Esophagus muscularis mucosa (tissue), 4 donors: ENCODE measurements around the gene LCN2. TPM values are rescaled to one million over a fixed set of nuclear protein-coding genes. Genes with fewer than 3 reads are reported as not detected.

Experiments used
- DNase-seq: peaks from one replicate; pipeline ENCODE4 v3.0.0-alpha.2; 2017; ENCODE audit errors: extremely low spot score
- H3K27ac ChIP-seq, 4 donors: fragments of 200-600 bp; sonication (generic); replicated peaks in 1 of 4; 1 replicate in 3 of 4; 2 replicates in 1 of 4; pipeline ENCODE4 v1.5.1; 2016 to 2019; ENCODE audit warnings: mild to moderate bottlenecking in 1 of 4
- H3K27me3 ChIP-seq, 4 donors: fragments of 200-600 bp; sonication (generic); one replicate each; pipeline versions ENCODE4 v1.5.1 to v1.6.0; 2016 to 2019
- H3K36me3 ChIP-seq, 4 donors: fragments of 200-600 bp; sonication (generic); one replicate each; pipeline ENCODE4 v1.5.1; 2016 to 2019
- H3K4me1 ChIP-seq, 4 donors: fragments of 200-600 bp; sonication (generic); one replicate each; pipeline ENCODE4 v1.5.1; 2016 to 2019
- H3K4me3 ChIP-seq, 4 donors: fragments of 200-600 bp; sonication (generic); 1 replicate in 2 of 4; 2 replicates in 2 of 4; pipeline ENCODE4 v1.5.1; 2016 to 2019; ENCODE audit warnings: mild to moderate bottlenecking in 4 of 4, moderate library complexity in 1 of 4
- H3K9me3 ChIP-seq, 4 donors: fragments of 200-600 bp; sonication (generic); 1 replicate in 3 of 4; 2 replicates in 1 of 4; pipeline ENCODE4 v1.5.1; 2016 to 2019
- CTCF ChIP-seq, 3 experiments: fragments of 200-600 bp in 2 of 3; fragments of 450-650 bp in 1 of 3; sonication (generic) in 2 of 3; IDR thresholded peaks; one replicate each; pipeline ENCODE4 v1.5.1; 2017 to 2019; ENCODE audit warnings: antibody characterized with exemption in 3 of 3, mild to moderate bottlenecking in 2 of 3, moderate library complexity in 1 of 3
- EP300 ChIP-seq: sonication (generic); formaldehyde crosslinking; IDR thresholded peaks from one replicate; pipeline ENCODE4 v1.6.1; 2017; ENCODE audit warnings: antibody characterized with exemption
- POLR2A ChIP-seq: fragments of 450-650 bp; IDR thresholded peaks from one replicate; pipeline ENCODE4 v1.6.1; 2017; ENCODE audit warnings: antibody characterized with exemption, moderate library complexity, mild to moderate bottlenecking, low read depth
- POLR2AphosphoS5 ChIP-seq, 2 donors: sonication (generic); formaldehyde crosslinking; IDR thresholded peaks; one replicate each; pipeline ENCODE4 v1.6.1; 2017; ENCODE audit warnings: antibody characterized with exemption in 2 of 2
- WGBS: methylation state at CpG from one replicate; pipeline ENCODE4 v1.1.5; 2018; 5-methylcytosine and 5-hydroxymethylcytosine counted together
- intact Hi-C: fragments of 100-400 bp; cut with DNase I; formaldehyde crosslinking; loops from one replicate; pipeline ENCODE4 v1.15.1; 2023
- total RNA-seq, 4 donors: library from RNA; depleted of rRNA; stranded (reverse); fragments of >200 nt; gene quantifications; one replicate each; pipeline versions ENCODE4 v1.1.0 to v1.2.1, GENCODE V29; 2016

Gene LCN2
- total RNA-seq, 4 donors from 2014 or later: 0.83 to 6.2 TPM; not detected in 2

DNA sequence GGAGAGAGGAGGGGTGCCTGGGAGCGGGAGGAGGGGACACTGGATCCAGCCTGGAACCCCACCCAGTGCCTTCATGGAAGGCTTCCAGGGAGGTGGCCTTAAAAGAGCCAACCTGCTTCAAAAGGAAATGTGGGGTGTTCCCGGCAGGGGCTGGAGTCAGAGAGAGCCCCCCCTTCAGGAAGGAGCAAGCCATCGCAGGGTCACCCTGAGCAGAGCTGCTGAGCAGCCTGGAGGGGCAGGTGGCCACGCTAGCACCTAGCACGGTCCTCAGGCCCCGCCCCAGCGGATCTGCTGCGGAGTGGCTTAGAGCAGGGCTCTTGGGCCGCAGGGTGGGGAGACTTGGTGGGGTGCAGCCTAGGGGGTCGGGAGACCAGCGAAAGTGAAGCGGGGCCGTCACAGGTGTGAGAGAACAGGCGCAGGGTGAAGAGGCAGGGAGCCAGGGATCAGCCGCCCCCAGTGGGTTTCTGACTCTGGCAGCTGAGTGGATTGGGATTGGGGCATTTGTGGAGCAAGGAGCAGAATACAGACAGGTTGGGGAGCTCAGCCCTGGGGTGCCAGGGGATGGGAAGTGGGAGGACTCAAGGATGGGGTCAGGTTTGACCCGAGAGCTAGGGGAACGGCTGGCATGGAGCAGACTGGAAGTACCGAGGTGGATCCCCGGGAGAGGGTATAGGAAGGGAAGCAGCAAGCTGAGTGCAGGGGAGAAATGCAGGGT, 1.5 kb downstream of the LCN2 start:
- TF ChIP-seq POLR2AphosphoS5 (IDR thresholded peaks at IDR 0.05): no peak
- no peak for TF ChIP-seq EP300
- no peaks in the 10 kb centered on the region for H3K9me3 ChIP-seq
- DNase-seq: no peak
- intact Hi-C loops: no loop called here
- 72% methylated on average over 17 of the region's 19 CpGs for WGBS
- H3K27me3 ChIP-seq: no peaks in the 10 kb centered on the region
- no peak overlapping the region for H3K27ac ChIP-seq
- H3K4me3 ChIP-seq: no peak overlapping the region
- H3K4me1 ChIP-seq: peaks cover 7 to 15% (median 9%) of the 10 kb centered on the region in 4 donors
- H3K36me3 ChIP-seq: no peaks in the 10 kb centered on the region

DNA sequence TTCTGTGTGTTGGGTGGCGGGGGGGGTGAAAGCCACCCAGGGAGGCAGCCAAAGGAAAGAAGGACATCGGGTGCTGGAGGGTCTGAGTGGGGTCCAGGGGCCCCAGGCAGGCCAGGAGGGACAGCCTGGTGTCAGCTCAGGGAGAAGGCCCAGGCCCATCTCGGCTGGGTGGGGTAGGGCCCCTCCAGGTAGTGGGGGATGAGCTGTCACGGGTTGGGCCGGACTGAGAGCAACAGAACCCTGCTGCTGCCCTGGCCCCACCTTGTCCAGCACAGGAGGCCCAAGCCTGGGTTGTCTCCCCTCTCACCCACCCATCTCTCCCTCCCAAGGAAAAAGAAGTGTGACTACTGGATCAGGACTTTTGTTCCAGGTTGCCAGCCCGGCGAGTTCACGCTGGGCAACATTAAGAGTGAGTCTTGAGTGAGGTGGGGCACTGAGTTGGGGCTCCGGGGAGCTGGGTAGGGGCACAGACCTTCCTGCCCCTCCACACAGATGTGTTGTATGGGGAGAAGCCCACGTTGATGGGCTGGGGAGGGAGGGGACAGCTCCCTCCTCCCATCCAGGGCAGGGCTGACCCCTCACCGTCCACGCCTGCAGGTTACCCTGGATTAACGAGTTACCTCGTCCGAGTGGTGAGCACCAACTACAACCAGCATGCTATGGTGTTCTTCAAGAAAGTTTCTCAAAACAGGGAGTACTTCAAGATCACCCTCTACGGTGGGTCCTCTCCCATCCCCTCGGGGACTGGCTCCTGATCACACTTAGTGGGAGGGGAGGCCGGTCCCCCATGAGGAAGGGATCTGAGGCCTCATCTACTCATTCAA, 2.3 kb downstream of the LCN2 start:
- no peak for DNase-seq
- intact Hi-C loops: no loop called here
- WGBS: 87% methylated on average over 11 of the region's 18 CpGs
- Histone ChIP-seq H3K4me3 (no peak overlapping the region), H3K27me3 (no peaks in the 10 kb centered on the region), H3K36me3 (no peaks in the 10 kb centered on the region), H3K4me1 (peaks cover 7 to 15% (median 9%) of the 10 kb centered on the region in 4 donors), H3K9me3 (no peaks in the 10 kb centered on the region), H3K27ac (no peak overlapping the region)
- TF ChIP-seq POLR2A: no peak
- no peak for TF ChIP-seq EP300
- no peak for TF ChIP-seq CTCF (IDR thresholded peaks at IDR 0.05)
- TF ChIP-seq POLR2AphosphoS5 (IDR thresholded peaks at IDR 0.05): no peak

- no peaks in the 10 kb centered on the region for H3K36me3 ChIP-seq
- no peaks in the 10 kb centered on the region for H3K27me3 ChIP-seq
- no peak for TF ChIP-seq POLR2A
- H3K4me3 ChIP-seq: no peak overlapping the region
- intact Hi-C loops: no loop called here
- WGBS: 83% methylated on average over 10 of the region's 13 CpGs
- H3K9me3 ChIP-seq: no peaks in the 10 kb centered on the region
- H3K27ac ChIP-seq: no peak overlapping the region
- H3K4me1 ChIP-seq: peaks cover 7 to 15% (median 9%) of the 10 kb centered on the region in 4 donors
- no peak for DNase-seq
These were observed 3.1 kb downstream of the LCN2 start for GRCh38 chr9:128152133-128153059.

DNA sequence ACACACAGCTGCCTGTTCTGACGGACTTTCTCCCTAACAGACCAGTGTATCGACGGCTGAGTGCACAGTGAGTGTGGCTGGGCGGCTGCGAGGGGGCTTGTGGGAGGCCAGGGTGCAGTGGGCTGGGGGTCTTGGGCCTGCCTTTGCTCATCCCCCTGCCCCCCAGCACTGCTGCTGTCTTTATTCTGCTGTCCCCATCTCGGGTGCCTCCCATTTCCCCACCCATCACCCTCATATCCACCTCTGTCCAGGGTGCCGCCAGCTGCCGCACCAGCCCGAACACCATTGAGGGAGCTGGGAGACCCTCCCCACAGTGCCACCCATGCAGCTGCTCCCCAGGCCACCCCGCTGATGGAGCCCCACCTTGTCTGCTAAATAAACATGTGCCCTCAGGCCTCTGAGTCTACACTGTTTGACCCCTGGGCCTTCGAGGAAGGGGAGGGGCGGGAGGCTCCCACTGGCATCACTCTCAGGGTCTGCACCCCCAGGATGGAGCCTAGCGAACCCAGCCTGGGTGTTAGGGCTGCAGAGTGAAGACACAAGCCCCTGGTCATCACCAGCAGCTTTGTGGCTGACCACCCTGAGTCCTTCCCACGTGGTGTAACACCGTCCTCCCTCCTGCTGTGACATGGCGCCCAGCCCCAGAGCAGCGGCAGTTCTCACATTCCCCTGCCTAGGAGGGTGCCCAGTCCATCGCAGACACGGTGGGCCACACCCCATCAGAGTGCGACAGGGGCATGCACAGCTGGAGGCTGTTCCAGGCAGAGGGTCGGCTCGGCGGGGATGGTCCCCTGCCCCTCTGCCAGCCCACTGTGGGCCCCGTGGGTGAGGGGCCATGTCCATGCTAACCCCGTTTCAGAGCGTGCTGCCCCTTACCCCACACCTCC, 4.0 kb downstream of the LCN2 start:
- Histone ChIP-seq H3K9me3 (no peaks in the 10 kb centered on the region), H3K4me1 (peaks cover 7 to 15% (median 9%) of the 10 kb centered on the region in 4 donors), H3K27me3 (no peaks in the 10 kb centered on the region), H3K36me3 (no peaks in the 10 kb centered on the region), H3K4me3 (no peak overlapping the region), H3K27ac (no peak overlapping the region)
- intact Hi-C loops: no loop called here
- DNase-seq: no peak
- TF ChIP-seq CTCF (IDR thresholded peaks at IDR 0.05) (no peak), EP300 (no peak), POLR2AphosphoS5 (IDR thresholded peaks at IDR 0.05) (no peak), POLR2A (no peak)
- WGBS: 84% methylated on average over 14 of the region's 26 CpGs
